Erythroblast (primary cell): Measurements from ENCODE around the gene KRT73.

Experiments
- GATA1 ChIP-seq: IDR thresholded peaks from 2 replicates; pipeline ENCODE4 v1.6.1; 2011; ENCODE audit warnings: low read depth, mild to moderate bottlenecking, control low read depth, low read length, moderate library complexity
- POLR2A ChIP-seq: IDR thresholded peaks from 2 replicates; pipeline ENCODE4 v1.6.1; 2011; ENCODE audit warnings: mild to moderate bottlenecking, low read length

DNA sequence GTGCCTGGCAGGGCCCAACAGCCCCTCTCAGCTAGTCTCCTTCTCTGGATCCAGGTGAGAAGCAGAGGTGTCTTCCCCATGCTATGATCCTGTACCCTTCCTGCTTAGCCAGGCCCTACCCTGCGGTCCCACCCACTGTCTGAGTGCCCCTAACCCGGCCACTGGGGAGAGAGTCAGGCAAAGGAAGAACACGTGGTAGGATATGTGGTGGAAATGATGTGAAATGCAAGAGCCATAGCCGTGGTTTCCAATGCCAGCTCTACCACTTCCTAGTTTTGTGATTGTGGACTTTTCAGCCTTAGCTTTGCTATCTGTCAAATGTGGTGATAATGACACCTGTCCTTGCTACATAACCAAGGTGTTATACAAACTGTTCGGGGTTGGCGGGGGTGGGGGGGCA lies 17.8 kb upstream of the KRT73 start:
- TF ChIP-seq POLR2A (no peak), GATA1 (no peak)
